HG03442 (cell line): ENCODE results near the gene LRRTM4.
"Not testable (repeated sequence)": the region's sequence is repeated elsewhere in the genome, so short reads cannot be mapped to it uniquely, and the experiment has no call there.

Experiments used
- ATAC-seq: cut with Tn5 transposase; IDR thresholded peaks from one replicate; pipeline ENCODE4 v1.9.1; 2021; ENCODE audit warnings: mild to moderate bottlenecking, moderate library complexity; ENCODE audit not compliant: unreplicated experiment

The LRRTM4 gene

GRCh38 chr2:77095525-77095924 is 426.7 kb downstream of the LRRTM4 start:
- ATAC-seq = not testable (repeated sequence)

DNA sequence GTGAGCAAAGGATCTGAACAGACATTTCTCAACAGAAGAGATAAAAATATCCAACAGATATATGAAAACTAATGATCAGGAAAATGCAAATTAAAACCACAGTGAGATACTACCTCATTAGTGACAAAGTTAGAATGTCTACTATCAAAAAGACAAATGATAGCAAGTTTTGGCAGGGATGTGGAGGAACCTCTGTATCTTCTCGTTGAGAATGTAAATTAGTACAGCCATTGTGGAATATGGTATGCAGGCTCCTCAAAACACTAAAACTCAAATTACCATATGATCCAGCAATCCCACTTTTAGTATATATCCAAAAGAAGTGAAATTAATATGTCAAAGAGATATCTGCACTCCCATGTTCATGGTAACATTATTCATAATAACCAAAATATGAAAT is 427.1 kb downstream of the LRRTM4 start:
- ATAC-seq = no peak

DNA sequence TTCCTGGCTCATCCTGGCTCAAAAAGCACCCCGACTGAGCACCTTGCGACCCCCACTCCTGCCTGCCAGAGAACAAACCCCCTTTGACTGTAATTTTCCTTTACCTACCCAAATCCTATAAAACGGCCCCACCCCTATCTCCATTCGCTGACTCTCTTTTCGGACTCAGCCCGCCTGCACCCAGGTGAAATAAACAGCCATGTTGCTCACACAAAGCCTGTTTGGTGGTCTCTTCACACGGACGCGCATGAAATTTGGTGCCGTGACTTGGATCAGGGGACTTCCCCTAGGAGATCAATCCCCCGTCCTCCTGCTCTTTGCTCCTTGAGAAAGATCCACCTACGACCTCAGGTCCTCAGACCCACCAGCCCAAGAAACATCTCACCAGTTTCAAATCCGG is 433.8 kb downstream of the LRRTM4 start:
- ATAC-seq = not testable (repeated sequence)

DNA sequence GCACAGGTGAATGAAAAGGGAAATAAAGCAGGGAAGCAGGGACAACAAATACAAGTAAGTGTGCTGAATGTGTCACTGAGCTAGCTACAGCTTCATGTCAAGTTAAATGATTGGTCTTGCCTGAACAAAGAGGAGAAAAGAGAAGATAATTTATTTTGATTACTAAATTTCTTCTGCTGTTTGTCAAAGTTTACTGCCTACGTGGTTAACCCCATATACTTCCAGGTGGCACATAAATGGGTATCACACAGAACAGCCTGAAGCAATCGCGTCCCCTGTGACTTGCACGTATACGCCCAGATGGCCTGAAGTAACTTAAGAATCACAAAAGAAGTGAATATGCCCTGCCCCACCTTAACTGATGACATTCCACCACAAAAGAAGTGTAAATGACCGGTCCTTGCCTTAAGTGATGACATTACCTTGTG is 434.2 kb downstream of the LRRTM4 start:
- no peak for ATAC-seq

DNA sequence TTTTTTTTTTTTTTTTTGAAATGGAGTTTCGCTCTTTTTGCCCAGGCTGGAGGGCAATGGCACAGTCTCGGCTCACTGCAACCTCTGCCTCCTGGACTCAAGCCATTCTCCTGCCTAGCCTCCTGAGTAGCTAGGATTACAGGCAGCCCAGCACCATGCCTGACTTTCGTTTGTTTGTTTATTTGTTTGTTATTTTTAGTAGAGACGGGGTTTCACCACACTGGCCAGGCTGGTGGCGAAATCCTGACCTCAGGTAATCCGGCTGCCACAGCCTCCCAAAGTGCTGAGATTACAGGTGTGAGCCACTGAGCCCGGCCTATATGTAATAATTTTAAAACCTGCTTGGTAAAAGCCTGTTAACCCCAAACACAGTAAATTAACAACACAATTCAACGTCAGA is 435.7 kb downstream of the LRRTM4 start:
- no peak for ATAC-seq

DNA sequence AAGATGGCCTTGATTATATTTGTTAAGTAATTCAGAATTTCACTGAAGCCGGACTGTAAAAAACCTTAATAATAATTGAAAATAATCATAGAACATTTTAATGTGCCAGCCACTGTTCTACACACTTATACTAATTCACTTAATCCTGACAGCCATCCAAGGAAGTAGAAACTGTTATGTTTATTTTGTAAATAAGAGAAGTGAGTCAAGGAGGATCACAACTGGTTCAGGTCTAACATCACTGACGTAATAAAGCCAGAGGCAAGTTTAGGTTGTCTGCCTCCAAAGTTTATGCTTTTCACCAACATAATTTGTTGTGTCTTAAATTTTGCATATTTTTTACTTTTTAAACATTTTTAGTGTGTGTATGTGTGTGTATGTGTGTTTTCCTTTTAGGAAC is 436.1 kb downstream of the LRRTM4 start:
- ATAC-seq = no peak

GRCh38 chr2:77085561-77085960 is 436.6 kb downstream of the LRRTM4 start:
- no peak for ATAC-seq

GRCh38 chr2:77081597-77081996 is 440.6 kb downstream of the LRRTM4 start:
- no peak for ATAC-seq

GRCh38 chr2:77064324-77064723 is 457.9 kb downstream of the LRRTM4 start:
- no peak for ATAC-seq

DNA sequence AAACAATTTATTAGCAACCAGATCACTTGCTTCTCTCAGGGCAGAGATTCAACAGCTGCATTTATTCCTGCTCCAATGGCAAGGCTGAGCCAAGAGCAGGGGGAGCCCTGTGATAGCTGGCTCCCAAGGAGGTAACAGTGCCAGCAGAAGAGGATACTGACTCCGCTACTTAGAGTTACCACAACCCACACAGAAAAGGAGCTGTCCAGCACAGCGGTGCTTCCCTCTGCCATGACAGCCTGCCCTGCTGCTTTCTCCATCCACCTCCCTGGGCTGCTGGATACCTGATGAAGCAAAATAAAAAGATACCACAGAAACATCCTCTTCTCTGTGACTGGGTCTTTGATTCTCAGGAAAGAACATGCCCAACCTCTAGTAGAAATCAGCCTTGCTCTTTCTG is 467.2 kb downstream of the LRRTM4 start:
- no peak for ATAC-seq

DNA sequence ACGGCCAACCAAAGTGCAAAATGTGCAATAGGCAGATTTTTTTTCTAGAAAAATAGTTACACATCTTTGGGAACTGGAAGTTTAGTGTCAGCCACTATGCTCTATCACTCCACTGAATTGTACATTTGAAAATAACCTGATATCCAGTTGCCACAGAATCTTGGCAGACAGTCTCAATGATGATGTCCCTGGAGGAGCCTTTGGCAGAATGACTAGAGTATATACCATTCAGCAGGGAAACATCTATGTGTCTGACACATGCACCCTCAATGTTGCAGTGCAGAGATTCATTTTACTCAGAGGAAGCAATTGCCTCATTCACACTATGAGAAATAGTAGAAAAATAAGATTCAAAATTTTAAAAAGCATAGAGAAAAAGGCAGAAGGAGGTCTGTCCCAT is 475.8 kb downstream of the LRRTM4 start:
- no peak for ATAC-seq

GRCh38 chr2:77045456-77045855 is 476.7 kb downstream of the LRRTM4 start:
- ATAC-seq = not testable (repeated sequence)

DNA sequence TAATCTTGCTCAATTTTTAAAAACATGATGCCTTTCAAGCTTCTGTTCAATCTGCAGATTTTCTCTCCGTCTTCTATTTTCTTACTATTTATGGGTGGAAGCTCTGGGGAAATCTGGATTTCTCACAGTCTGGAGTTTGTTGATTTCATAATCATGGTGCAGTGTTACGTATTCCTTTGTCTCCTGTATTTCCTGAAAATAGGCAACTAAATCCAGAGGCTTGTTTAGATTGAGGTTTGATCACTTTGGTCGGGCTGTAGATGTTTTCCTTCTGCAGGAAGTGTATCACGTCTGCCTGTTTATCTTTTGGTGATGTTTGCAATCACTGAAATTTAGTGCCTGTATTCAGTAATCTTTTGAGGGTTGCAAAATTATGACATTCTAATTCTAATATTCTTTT is 487.7 kb downstream of the LRRTM4 start:
- ATAC-seq = no peak

GRCh38 chr2:77029237-77029636 is 492.9 kb downstream of the LRRTM4 start:
- not testable (repeated sequence) for ATAC-seq

DNA sequence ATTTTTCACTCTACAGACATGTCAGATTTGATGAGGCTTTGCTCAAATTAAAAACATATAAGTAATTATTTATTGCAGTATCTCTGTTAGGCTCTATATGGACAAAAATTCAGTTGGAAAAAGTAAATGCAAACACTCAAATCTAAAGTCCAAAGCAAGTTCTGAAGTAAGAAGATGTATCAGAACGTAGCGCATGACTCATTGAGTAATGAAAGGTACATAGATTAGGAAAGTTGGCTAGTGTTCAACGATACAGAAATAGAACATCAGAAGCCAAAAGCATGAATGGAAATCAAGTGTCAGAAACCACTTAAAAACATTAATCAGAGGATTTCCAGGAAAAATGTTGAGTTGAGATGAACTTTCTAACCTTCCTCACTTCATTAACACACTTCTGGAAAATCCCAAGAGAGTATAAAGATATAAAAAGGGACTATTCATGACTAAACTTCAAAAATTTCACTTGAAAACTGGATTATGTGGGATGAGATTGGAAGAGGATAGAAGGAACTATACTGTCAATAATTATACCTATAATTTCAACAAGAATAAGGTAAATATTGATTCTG is 494.1 kb downstream of the LRRTM4 start:
- ATAC-seq = no peak

GRCh38 chr2:77025714-77026113 is 496.5 kb downstream of the LRRTM4 start:
- ATAC-seq = no peak

DNA sequence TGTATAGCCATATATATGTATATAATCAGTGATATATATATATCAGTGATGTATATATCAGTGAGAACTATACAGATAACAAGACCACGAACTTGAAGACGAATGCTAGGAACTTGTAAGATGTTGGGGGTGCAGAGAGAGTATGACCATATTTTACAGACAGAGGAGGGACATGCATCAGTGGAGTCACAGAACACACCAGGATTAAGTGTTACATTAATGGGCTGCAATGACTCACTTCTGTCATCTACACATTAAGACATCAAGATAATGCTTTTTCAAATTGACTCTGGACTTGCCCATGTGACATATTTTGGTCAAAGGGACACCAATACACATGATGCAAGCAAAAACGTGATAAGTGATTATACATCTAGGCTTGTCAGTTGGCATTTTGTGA is 501.0 kb downstream of the LRRTM4 start:
- no peak for ATAC-seq

DNA sequence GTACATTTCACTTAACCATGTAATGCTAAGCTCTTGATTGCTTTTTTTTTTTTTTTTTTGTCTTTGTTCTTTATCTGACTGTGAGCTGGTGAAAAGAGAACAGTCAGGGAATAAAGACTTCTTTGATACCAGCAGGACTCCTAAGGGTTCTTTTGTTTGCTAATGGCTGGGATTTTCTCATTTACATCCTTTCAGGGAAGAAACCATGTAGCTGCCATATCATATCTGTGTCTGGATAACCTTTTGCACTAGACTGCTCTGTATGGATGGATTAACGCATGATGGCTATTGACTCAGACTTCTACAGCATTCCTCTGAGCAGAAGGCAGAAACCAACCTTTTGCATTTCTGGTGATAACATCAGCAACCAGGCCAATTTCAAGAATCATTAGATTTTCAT is 504.0 kb downstream of the LRRTM4 start:
- ATAC-seq = no peak

GRCh38 chr2:77017355-77017745 is 504.8 kb downstream of the LRRTM4 start:
- ATAC-seq = no peak

DNA sequence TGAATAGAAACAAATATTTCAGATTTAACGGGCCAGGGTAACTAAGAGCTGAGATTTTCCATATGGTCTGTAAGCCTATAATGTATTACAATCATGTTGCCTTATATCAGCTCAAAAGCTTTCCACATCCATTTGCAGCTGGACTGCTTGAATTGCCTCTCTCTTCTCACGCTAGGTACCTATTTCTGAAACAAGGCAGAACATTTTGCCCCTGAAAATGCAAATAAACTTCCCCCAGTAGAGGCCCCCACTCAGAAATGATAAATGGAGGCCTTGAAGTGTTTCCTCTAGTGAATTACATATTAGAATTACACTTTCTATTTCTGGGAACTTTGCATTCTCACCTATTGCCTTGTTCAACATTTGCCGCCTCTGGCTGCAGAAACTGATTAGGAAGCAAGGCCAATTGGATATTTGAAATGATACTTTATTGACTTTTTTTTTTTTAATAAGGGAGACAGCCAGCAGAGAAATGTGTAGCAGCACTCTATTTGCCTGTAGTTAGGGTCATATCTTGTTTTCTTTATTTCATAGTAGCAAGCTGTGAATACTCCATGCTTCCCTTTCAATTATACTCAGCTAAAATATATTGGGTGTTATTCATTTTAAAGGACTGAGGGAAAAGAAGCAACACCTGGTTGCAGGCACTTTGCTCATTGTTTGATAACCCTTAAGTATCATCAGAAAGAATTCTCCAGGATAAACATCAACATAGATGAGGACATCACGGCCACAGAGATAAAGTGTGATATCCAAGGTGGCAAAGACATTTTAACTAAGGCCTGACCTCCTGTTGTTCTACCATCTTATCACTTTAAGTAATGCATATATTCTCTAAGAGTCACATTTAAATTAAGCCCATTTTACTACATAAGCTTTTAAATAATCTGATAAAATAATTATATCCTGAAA is 505.5 kb downstream of the LRRTM4 start:
- no peak for ATAC-seq

- ATAC-seq = no peak
Observed at GRCh38 chr2:77013953-77014352, 508.2 kb downstream of the LRRTM4 start.

DNA sequence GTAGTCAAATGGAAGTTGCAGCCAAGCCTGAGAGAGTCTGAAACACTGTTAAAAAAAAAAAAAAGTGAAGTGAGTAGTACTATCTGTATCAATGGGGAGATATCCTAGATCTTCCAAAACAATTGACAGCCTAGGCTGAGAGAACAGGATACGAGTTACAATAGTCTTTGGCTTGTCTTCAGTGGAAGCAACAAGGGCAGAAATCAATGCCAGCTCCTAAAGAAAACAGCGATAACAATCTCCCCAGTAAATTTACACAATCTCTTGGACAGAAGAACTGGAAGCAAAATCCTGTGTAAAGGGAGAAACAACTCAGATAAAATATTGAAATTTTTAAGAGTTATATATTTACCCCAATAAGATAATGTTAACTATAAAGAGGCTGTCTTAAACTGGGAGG is 508.7 kb downstream of the LRRTM4 start:
- ATAC-seq = no peak
